IMR-90 (cell line): ENCODE results near the gene WFDC8. TPM values are rescaled to one million over a fixed set of nuclear protein-coding genes. Genes with fewer than 3 reads are reported as not detected.

Experiments
- ATAC-seq: fragments of 200-7000 bp; cut with Tn5 transposase; 2 replicates; pipeline ENCODE4 v1.9.1; 2020; ENCODE audit warnings: low read depth, mild to moderate bottlenecking, moderate library complexity
- BruUV-seq: library from RNA; stranded (reverse); fragments of 400-500 nt; replicated peaks from 2 replicates; lab custom pipeline; 2021; lab: Mats Ljungman, UMichigan
- CTCF ChIA-PET: fragments of 300-600 bp; formaldehyde crosslinking; extraction: SDS; loops from one replicate; lab custom pipeline; 2021; ENCODE audit warnings: antibody characterized with exemption; lab: Yijun Ruan, JAX
- POLR2A ChIA-PET: fragments of 300-600 bp; sonication (Branson Sonifier 250); formaldehyde crosslinking; loops from one replicate; lab custom pipeline; 2022; ENCODE audit warnings: antibody characterized with exemption; ENCODE audit not compliant: unreplicated experiment; lab: Charles Lee
- DNase-seq: peaks from one replicate; pipeline ENCODE4 v3.0.0; 2013
- H2AFZ ChIP-seq: replicated peaks from 2 replicates; pipeline ENCODE3; 2013; ENCODE audit warnings: low read length, mild to moderate bottlenecking; ENCODE audit not compliant: poor library complexity
- H2AK5ac ChIP-seq: 2 replicates; pipeline ENCODE4 v1.6.1; 2013; ENCODE audit warnings: low read depth, low read length, inconsistent platforms
- H2AK9ac ChIP-seq: replicated peaks from 2 replicates; pipeline ENCODE3; 2013; ENCODE audit warnings: mild to moderate bottlenecking, low read depth, low read length, moderate library complexity; ENCODE audit not compliant: poor library complexity
- H2BK120ac ChIP-seq: 2 replicates; pipeline ENCODE4 v1.6.1; 2013; ENCODE audit warnings: low read depth, low read length, inconsistent platforms
- H2BK15ac ChIP-seq: 3 replicates; pipeline ENCODE4 v1.6.1; 2013; ENCODE audit warnings: low read depth, low read length, inconsistent platforms
- H2BK20ac ChIP-seq: 2 replicates; pipeline ENCODE4 v1.6.1; 2013; ENCODE audit warnings: low read depth, mild to moderate bottlenecking, inconsistent platforms, low read length, moderate library complexity
- H2BK5ac ChIP-seq: 2 replicates; pipeline ENCODE4 v1.6.1; 2013; ENCODE audit warnings: mild to moderate bottlenecking, low read depth, low read length, inconsistent platforms; ENCODE audit not compliant: poor library complexity, severe bottlenecking
- H3K14ac ChIP-seq: replicated peaks from 2 replicates; pipeline ENCODE4 v1.6.1; 2013; ENCODE audit warnings: low read depth, low read length, inconsistent platforms
- H3K18ac ChIP-seq: 2 replicates; pipeline ENCODE4 v1.6.1; 2013; ENCODE audit warnings: low read depth, low read length, control low read depth
- H3K23ac ChIP-seq: 2 replicates; pipeline ENCODE4 v1.6.1; 2013; ENCODE audit warnings: low read depth, low read length, inconsistent platforms
- H3K27ac ChIP-seq: 2 replicates; pipeline ENCODE4 v1.5.1; 2013; ENCODE audit warnings: mild to moderate bottlenecking, control low read depth, low read length; ENCODE audit not compliant: insufficient read depth
- H3K27me3 ChIP-seq: 2 replicates; pipeline ENCODE4 v1.6.1; 2013; ENCODE audit warnings: low read length; ENCODE audit not compliant: control insufficient read depth, insufficient read depth
- H3K36me3 ChIP-seq: 2 replicates; pipeline ENCODE4 v1.6.1; 2013; ENCODE audit warnings: low read length, mixed read lengths; ENCODE audit not compliant: control insufficient read depth, insufficient read depth
- H3K4ac ChIP-seq: 2 replicates; pipeline ENCODE4 v1.6.1; 2013; ENCODE audit warnings: low read depth, low read length, inconsistent platforms
- H3K4me1 ChIP-seq: 2 replicates; pipeline ENCODE4 v1.6.1; 2013; ENCODE audit warnings: low read length, mixed read lengths; ENCODE audit not compliant: control insufficient read depth, insufficient read depth
- H3K4me2 ChIP-seq: 2 replicates; pipeline ENCODE4 v1.6.1; 2013; ENCODE audit warnings: low read depth, mild to moderate bottlenecking, control low read depth, low read length, moderate library complexity
- H3K4me3 ChIP-seq: 2 replicates; pipeline ENCODE4 v1.5.1; 2013; ENCODE audit warnings: low read depth, mild to moderate bottlenecking, control low read depth, low read length, moderate library complexity; ENCODE audit not compliant: insufficient read depth
- H3K56ac ChIP-seq: 2 replicates; pipeline ENCODE4 v1.6.1; 2013; ENCODE audit warnings: low read length, inconsistent platforms; ENCODE audit not compliant: insufficient read depth; ENCODE audit errors: extremely low read depth
- H3K79me1 ChIP-seq, 2 experiments: 2 replicates each; pipeline ENCODE4 v1.6.1; 2013; ENCODE audit warnings: low read length in 2 of 2, inconsistent platforms in 1 of 2, low read depth in 1 of 2
- H3K9ac ChIP-seq: 2 replicates; pipeline ENCODE4 v1.6.1; 2013; ENCODE audit warnings: low read depth, low read length, control low read depth
- H3K9me1 ChIP-seq: 2 replicates; pipeline ENCODE4 v1.6.1; 2013; ENCODE audit warnings: low read length, inconsistent platforms; ENCODE audit not compliant: insufficient read depth
- H3K9me3 ChIP-seq: 2 replicates; pipeline ENCODE4 v1.6.1; 2013; ENCODE audit warnings: low read length; ENCODE audit not compliant: control insufficient read depth, insufficient read depth
- H4K20me1 ChIP-seq: 2 replicates; pipeline ENCODE4 v1.6.1; 2013; ENCODE audit warnings: low read length, inconsistent platforms; ENCODE audit not compliant: insufficient read depth
- H4K5ac ChIP-seq: 2 replicates; pipeline ENCODE4 v1.6.1; 2013; ENCODE audit warnings: mild to moderate bottlenecking, low read depth, low read length, control low read depth
- H4K8ac ChIP-seq, 2 experiments: 2 replicates each; pipeline ENCODE4 v1.6.1; 2013; ENCODE audit warnings: low read depth in 2 of 2, low read length in 2 of 2, control low read depth in 1 of 2, inconsistent platforms in 1 of 2
- H4K91ac ChIP-seq: 2 replicates; pipeline ENCODE4 v1.6.1; 2013; ENCODE audit warnings: low read depth, low read length, inconsistent platforms; ENCODE audit not compliant: insufficient read depth
- BHLHE40 ChIP-seq: fragments of 150-350 bp; IDR thresholded peaks from 2 replicates; pipeline ENCODE4 v1.6.1; 2016; ENCODE audit warnings: mild to moderate bottlenecking, low read depth, low read length
- CEBPB ChIP-seq: IDR thresholded peaks from 2 replicates; pipeline ENCODE4 v1.6.1; 2012; ENCODE audit warnings: low read depth, low read length, improper control_type of control experiment
- CHD1 ChIP-seq: IDR thresholded peaks from 2 replicates; pipeline ENCODE4 v1.6.1; 2012; ENCODE audit warnings: low read depth, low read length, improper control_type of control experiment
- FOS ChIP-seq: fragments of 150-350 bp; IDR thresholded peaks from 2 replicates; pipeline ENCODE4 v1.6.1; 2016; ENCODE audit warnings: low read depth, low read length
- MAFK ChIP-seq: IDR thresholded peaks from 2 replicates; pipeline ENCODE4 v1.6.1; 2012; ENCODE audit warnings: low read depth, low read length, improper control_type of control experiment
- MAZ ChIP-seq: IDR thresholded peaks from 2 replicates; pipeline ENCODE4 v1.6.1; 2012; ENCODE audit warnings: low read depth, mild to moderate bottlenecking, low read length, improper control_type of control experiment, moderate library complexity, borderline replicate concordance
- MXI1 ChIP-seq: IDR thresholded peaks from 2 replicates; pipeline ENCODE4 v1.6.1; 2012; ENCODE audit warnings: low read depth, mild to moderate bottlenecking, low read length, moderate library complexity, borderline replicate concordance
- NFE2L2 ChIP-seq: fragments of 150-350 bp; IDR thresholded peaks from 2 replicates; pipeline ENCODE4 v1.6.1; 2016; ENCODE audit warnings: low read depth, mild to moderate bottlenecking, low read length
- POLR2A ChIP-seq: IDR thresholded peaks from 2 replicates; pipeline ENCODE4 v1.6.1; 2012; ENCODE audit warnings: mild to moderate bottlenecking, low read depth, low read length
- RAD21 ChIP-seq: IDR thresholded peaks from 2 replicates; pipeline ENCODE4 v1.6.1; 2012; ENCODE audit warnings: low read length, improper control_type of control experiment
- RCOR1 ChIP-seq: IDR thresholded peaks from 2 replicates; pipeline ENCODE4 v1.6.1; 2012; ENCODE audit warnings: mild to moderate bottlenecking, low read length, improper control_type of control experiment; ENCODE audit not compliant: insufficient replicate concordance
- RFX5 ChIP-seq: IDR thresholded peaks from 2 replicates; pipeline ENCODE4 v1.8.0; 2012; ENCODE audit warnings: low read depth, mild to moderate bottlenecking, low read length, moderate library complexity
- SMC3 ChIP-seq: fragments of 150-350 bp; IDR thresholded peaks from 2 replicates; pipeline ENCODE4 v1.6.1; 2016; ENCODE audit warnings: low read depth, mild to moderate bottlenecking, antibody characterized with exemption, low read length, moderate library complexity
- WGBS, 2 experiments: methylation state at CpG; one replicate each; pipeline versions ENCODE4 v1.1.5 to v1.1.7; 2013; ENCODE audit warnings: missing lambda C conversion rate in 2 of 2; ENCODE audit not compliant: insufficient read length in 1 of 2; ENCODE audit errors: extremely low coverage in 2 of 2; 5-methylcytosine and 5-hydroxymethylcytosine counted together
- dilution Hi-C: fragments of 300-500 bp; cut with HindIII; formaldehyde crosslinking; loops from one replicate; pipeline ENCODE4 v1.14.3; 2018; ENCODE audit warnings: low sequenced_read_pairs; ENCODE audit not compliant: unreplicated experiment
- in situ Hi-C: fragments of 300-500 bp; cut with MboI; formaldehyde crosslinking; loops from 3 replicates; pipeline ENCODE4 v1.14.3; 2019; ENCODE audit warnings: low sequenced_read_pairs, inconsistent platforms, mixed read lengths
- intact Hi-C: fragments of 100-400 bp; cut with micrococcal nuclease; formaldehyde crosslinking; loops from 2 replicates; pipeline ENCODE4 v1.10.0; 2022
- polyA plus RNA-seq, 3 experiments: library from polyadenylated mRNA; depleted of rRNA; stranded (reverse); fragments of >200 nt; gene quantifications; 2 replicates each; pipeline ENCODE4 v1.2.3, GENCODE V29; 2012; ENCODE audit warnings: low replicate concordance in 1 of 3
- total RNA-seq: library from RNA; depleted of rRNA; stranded (reverse); fragments of >200 nt; gene quantifications from 2 replicates; pipeline ENCODE4 v1.2.3, GENCODE V29; 2012
- TF ChIP-seq, protein P1 (sequence below): conservative IDR thresholded peaks from 2 replicates; pipeline ENCODE4 v1.5.1; 2012; ENCODE audit warnings: mild to moderate bottlenecking, low read depth, low read length, improper control_type of control experiment
- TF ChIP-seq, protein P2 (sequence below): fragments of 150-350 bp; IDR thresholded peaks from 2 replicates; pipeline ENCODE4 v1.6.1; 2016; ENCODE audit warnings: low read depth, mild to moderate bottlenecking, low read length, moderate library complexity, borderline replicate concordance
- TF ChIP-seq, protein P3 (sequence below): fragments of 150-350 bp; IDR thresholded peaks from 2 replicates; pipeline ENCODE4 v1.6.1; 2017; ENCODE audit warnings: mild to moderate bottlenecking, antibody characterized with exemption, low read length, low read depth

WFDC8 gene
- total and polyA plus RNA-seq, 2 of the 4 experiments (the other 2 are of a cell fraction) = not detected

DNA sequence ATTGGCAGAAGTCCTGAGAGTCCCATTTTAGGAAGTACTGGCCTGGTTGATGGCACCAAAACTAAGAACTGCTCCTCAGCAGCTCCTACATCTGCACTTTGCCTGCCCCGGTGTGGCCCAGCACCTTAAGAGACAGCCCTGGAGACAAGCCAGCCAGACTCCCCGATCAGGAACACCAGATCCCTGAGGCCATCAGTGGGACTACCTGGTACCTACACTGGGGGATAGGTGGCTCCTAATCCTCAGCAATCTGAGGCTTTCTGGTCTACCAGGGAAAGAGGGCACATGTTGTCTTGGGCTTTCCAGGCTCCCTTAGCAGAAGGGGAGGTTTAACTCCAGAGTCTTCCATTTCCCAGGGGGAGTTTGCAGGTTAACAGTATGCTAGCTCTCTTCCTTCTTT is 39.7 kb downstream of the WFDC8 start, which contains the start of gene WFDC6:
Gene WFDC6, minus strand, starts transcription at position 101 of the 400 bp plus-strand sequence. Its CDS starts 75 bp downstream, at position 26.
- H3K56ac ChIP-seq = no peak within 1 kb of the TSS
- H3K14ac ChIP-seq = no peak within 1 kb of the TSS
- H3K23ac ChIP-seq = no peak within 1 kb of the TSS
- no peak for TF ChIP-seq MXI1
- TF ChIP-seq RFX5 = no peak
- TF ChIP-seq CEBPB = no peak
- TF ChIP-seq, protein P1, sequence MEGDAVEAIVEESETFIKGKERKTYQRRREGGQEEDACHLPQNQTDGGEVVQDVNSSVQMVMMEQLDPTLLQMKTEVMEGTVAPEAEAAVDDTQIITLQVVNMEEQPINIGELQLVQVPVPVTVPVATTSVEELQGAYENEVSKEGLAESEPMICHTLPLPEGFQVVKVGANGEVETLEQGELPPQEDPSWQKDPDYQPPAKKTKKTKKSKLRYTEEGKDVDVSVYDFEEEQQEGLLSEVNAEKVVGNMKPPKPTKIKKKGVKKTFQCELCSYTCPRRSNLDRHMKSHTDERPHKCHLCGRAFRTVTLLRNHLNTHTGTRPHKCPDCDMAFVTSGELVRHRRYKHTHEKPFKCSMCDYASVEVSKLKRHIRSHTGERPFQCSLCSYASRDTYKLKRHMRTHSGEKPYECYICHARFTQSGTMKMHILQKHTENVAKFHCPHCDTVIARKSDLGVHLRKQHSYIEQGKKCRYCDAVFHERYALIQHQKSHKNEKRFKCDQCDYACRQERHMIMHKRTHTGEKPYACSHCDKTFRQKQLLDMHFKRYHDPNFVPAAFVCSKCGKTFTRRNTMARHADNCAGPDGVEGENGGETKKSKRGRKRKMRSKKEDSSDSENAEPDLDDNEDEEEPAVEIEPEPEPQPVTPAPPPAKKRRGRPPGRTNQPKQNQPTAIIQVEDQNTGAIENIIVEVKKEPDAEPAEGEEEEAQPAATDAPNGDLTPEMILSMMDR = no peak
- TF ChIP-seq RAD21 = no peak
- no peak for TF ChIP-seq NFE2L2
- TF ChIP-seq CHD1 = no peak
- TF ChIP-seq, protein P2, sequence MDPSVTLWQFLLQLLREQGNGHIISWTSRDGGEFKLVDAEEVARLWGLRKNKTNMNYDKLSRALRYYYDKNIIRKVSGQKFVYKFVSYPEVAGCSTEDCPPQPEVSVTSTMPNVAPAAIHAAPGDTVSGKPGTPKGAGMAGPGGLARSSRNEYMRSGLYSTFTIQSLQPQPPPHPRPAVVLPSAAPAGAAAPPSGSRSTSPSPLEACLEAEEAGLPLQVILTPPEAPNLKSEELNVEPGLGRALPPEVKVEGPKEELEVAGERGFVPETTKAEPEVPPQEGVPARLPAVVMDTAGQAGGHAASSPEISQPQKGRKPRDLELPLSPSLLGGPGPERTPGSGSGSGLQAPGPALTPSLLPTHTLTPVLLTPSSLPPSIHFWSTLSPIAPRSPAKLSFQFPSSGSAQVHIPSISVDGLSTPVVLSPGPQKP = no peak
- no peak for TF ChIP-seq SMC3
- TF ChIP-seq FOS = no peak
- TF ChIP-seq MAZ = no peak
- no peak for TF ChIP-seq MAFK
- TF ChIP-seq, protein P3, sequence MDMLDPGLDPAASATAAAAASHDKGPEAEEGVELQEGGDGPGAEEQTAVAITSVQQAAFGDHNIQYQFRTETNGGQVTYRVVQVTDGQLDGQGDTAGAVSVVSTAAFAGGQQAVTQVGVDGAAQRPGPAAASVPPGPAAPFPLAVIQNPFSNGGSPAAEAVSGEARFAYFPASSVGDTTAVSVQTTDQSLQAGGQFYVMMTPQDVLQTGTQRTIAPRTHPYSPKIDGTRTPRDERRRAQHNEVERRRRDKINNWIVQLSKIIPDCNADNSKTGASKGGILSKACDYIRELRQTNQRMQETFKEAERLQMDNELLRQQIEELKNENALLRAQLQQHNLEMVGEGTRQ = no peak
- no peak for TF ChIP-seq POLR2A
- TF ChIP-seq BHLHE40 = no peak
- no peak for TF ChIP-seq RCOR1
- H3K18ac ChIP-seq = no peak within 1 kb of the TSS
- no peak within 1 kb of the TSS for H2BK120ac ChIP-seq
- no peaks in the 10 kb centered on the region for H3K4me1 ChIP-seq
- no peak within 1 kb of the TSS for H2AK5ac ChIP-seq
- no peak within 1 kb of the TSS for H3K4me3 ChIP-seq
- BruUV-seq = no TSS peak
- dilution Hi-C loops = no loop called here
- H4K8ac ChIP-seq = no peak within 1 kb of the TSS
- H3K4ac ChIP-seq = no peak within 1 kb of the TSS
- no peak within 1 kb of the TSS for H2BK15ac ChIP-seq
- POLR2A ChIA-PET = no interaction called here
- no peaks in the 10 kb centered on the region for H4K20me1 ChIP-seq
- H4K91ac ChIP-seq = no peak within 1 kb of the TSS
- intact Hi-C loops = no loop called here
- no peak within 1 kb of the TSS for H3K4me2 ChIP-seq
- no peak within 1 kb of the TSS for H4K5ac ChIP-seq
- no peak within 1 kb of the TSS for H2AFZ ChIP-seq
- H2BK20ac ChIP-seq = no peak within 1 kb of the TSS
- no peak within 1 kb of the TSS for H2AK9ac ChIP-seq
- no peak within 1 kb of the TSS for H2BK5ac ChIP-seq
- H3K36me3 ChIP-seq = no peaks in the 10 kb centered on the region
- H3K27ac ChIP-seq = no peak within 1 kb of the TSS
- H3K79me1 ChIP-seq = no peaks in the 10 kb centered on the region
- H3K27me3 ChIP-seq = no peaks in the 10 kb centered on the region; the same call in 1 of the 2 replicates
- H3K9me1 ChIP-seq = no peaks in the 10 kb centered on the region
- CTCF ChIA-PET = no interaction called here
- DNase-seq (no peak), ATAC-seq (no peak)
- H3K9me3 ChIP-seq = no peaks in the 10 kb centered on the region
- in situ Hi-C loops = loop anchor here (25.0 kb wide), 1 partner anchor 223 kb away; no protein-coding TSS in a partner anchor
- WGBS, 2 experiments = 70% methylated on average over 2 of the region's 2 CpGs; no CpG with 5 or more reads in 1 of the 2 experiments
- no peak within 1 kb of the TSS for H3K9ac ChIP-seq
